GM19240 (cell line): ENCODE results near the gene BCL2L13.

Experiments
- DNase-seq: peaks from one replicate; pipeline ENCODE4 v3.0.0; 2011; ENCODE audit warnings: low spot score; ENCODE audit not compliant: insufficient read length

The BCL2L13 gene

DNA sequence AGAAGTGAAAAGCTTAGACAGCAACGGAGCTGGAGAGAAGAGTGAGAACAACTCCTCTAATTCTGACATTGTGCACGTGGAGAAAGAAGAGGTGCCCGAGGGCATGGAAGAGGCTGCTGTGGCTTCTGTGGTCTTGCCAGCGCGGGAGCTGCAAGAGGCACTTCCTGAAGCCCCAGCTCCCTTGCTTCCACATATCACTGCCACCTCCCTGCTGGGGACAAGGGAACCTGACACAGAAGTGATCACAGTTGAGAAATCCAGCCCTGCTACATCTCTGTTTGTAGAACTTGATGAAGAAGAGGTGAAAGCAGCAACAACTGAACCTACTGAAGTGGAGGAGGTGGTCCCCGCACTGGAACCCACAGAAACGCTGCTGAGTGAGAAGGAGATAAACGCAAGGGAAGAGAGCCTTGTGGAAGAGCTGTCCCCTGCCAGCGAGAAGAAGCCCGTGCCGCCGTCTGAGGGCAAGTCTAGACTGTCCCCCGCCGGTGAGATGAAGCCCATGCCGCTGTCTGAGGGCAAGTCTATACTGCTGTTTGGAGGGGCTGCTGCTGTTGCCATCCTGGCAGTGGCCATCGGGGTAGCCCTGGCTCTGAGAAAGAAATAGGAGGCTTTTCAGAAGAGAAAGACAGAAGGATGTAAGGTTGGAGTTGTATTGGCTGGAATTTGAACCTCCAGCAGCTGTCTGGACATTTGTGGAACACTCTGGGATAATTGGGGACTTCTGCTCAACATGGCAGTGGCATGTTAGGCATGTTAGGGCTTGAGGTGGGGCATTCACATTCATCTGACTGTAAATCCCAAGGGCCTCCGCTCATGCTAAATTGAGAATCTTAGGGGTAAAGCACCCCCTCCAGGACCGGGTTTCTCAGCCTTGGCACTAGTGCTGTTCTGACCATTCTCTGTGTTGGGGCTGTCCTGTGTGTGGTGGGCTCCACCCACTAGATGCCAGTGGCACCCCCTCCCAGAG is 88.7 kb downstream of the BCL2L13 start:
- no peak for DNase-seq

DNA sequence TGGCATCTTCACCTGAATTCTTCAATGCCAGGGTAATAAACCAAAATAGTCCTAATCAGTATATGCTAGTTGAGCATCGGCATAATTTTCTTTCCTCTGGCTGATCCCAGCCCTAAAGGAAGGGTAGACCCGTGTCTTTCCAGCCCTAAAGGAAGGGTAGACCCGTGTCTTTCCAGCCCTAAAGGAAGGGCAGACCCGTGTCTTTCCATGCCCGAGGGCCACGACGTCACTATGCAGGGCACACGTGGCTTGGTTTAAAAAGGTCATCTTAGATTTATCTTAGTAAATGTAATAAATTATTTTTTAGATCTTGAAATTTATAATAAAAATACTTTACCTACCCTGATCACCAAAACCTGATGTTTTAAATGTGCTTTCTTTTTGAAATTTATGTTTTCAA is 90.2 kb downstream of the BCL2L13 start:
- DNase-seq, result no peak

DNA sequence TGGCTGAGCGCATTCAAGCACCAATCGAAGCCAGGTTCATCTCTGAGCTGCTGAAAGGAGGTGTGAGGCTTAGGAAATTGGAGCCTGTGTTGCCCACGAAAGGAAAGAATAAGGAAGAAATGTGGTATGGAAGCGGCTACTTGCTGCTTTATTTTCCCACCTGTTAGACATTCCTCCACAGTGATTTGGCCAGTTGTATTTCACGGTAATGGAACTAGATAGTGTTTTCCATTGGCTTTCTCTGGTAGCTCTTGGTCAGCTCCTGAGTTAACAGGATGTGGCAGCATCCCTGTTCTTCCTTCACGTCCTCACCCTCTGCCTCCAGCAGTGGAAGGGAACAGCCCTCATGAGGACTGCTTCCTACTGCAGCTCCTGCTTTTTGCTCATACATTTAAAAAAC is 91.0 kb downstream of the BCL2L13 start:
- no peak for DNase-seq

DNA sequence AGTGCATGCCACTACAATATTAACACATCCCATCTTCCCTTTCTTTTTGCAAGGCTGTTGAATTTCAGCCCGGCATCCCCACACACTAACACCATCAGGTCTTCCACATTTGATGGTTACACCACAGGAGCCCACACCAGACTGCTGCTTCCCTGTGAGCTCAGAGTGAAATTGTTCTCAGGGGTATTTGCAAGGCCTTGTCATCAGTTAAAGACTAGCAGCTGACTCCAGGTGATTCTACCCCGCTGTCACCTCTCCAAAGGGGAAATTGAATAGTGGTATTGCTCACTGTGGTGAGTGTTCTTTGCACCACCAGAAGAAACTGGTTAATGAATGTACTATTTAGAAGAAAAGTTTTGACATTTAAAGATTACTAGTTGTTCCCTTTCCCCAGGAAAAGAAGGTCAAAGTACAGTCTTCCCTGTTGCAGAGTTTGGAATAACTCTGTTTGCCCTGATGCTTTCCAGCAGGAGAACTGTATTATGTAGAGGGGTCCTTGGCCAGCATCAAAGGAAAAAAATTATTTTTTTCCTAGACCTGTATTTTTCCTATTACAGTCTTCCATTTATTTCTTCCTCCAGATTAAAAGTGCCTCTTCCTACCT is 93.8 kb downstream of the BCL2L13 start:
- no peak for DNase-seq

DNA sequence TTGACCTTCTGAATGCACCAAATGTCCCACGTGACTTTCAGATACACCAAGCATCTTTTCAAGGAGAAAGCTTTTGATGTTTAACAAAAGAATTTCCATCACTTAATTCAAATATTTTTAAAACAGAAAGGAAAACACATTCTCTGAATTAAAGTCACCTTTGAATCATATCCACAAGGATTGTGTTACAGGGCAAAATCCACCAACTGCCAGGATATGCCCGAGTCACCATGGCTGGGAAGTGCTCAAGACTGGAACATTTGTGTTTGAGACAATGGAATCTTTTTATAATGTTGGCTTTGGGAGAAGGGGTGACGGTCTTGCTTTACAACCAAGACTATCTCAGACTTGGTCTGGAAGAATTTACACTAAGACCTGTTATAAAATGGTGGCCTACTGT is 94.9 kb downstream of the BCL2L13 start:
- DNase-seq, result no peak

DNA sequence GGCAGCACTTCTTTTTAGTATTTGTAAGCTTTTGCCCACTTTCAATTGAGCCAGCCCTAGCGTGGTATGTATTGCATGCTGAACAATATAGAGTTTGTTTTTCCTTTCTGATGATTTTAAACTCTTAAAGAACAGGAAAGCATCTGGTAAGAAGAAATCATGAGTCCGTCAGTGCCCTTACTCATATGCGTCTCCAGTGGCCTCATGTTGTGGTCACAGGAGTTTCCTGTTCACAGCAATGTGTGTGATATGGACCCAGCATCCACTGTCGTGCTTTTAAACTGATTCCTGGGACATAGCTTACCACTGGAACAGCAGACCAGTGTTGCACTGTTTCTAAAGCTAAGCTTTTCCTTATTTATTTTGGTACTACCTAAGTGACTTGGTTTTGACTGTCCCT is 95.6 kb downstream of the BCL2L13 start:
- DNase-seq, result no peak

DNA sequence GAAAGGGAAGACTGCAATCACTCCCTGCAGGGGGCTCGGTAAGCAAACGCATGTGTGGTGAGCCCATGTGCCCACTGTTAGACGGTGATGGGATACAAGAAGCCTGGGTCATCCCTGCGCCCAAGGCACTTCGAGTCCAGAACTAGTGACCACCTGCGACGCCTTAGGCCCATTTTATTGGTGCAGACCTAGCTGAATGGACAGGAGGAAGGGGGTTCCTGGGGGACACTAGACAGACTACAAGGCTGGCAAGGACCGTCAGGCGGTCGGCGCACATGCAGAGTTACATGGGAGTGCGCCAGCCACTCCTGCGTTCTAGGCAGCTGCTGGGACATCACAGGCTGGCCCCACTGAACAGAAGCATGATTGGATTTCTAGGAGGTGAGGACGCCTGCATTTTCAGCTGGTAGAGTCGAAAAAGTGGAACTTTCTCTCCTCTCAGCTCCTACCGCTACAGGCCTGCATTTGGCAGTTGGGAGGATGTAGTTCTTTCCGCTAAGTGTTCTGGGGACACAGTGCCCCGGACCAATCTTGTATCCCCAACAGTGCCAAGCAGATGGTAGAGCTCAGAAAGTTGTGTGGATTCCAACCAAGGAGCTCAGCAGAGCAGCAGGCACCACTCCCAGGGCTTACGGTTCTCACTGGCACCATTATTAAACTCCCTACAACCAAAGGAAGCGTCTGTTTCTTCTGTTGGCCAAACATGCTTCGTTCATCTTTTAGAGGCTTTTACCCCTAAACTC is 100.0 kb downstream of the BCL2L13 start:
- DNase-seq, result no peak

DNA sequence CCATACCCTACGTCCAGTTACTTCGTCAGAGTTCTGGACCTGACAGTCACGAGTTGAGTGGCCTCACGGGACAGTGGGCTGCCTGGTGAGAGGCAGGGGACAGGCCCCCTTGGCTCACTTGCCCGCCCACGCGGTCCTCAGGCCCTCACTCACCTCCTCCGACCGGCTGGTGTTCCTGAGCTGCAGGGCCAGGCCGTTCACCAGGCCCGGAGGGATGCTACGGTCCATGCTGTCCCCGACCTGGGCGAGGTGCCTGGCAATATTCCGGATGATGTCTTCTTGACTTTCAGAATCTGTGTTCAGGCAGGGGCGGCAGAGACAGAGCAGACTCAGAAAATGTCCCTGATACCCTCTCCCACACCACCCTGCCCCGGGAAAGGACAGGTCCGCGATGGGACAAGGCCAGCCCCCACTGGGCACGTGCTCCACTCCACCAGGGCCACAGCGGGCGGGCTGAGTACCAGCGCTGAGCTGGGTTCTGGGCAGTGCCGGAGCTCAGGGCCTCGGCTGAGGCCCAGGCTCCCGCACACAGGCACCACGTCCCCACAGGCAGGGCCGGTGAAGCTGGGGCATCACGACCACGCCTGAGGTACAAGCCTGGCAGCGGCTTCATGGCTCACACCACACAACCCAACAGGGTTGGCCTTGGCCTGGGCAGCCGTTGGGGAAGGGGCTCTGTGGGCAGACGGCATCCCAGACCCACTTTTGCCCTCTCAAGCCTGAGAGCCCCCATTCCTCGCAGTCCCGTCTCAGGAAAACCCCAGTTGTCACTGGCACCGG is 100.8 kb downstream of the BCL2L13 start:
- DNase-seq, result no peak

DNA sequence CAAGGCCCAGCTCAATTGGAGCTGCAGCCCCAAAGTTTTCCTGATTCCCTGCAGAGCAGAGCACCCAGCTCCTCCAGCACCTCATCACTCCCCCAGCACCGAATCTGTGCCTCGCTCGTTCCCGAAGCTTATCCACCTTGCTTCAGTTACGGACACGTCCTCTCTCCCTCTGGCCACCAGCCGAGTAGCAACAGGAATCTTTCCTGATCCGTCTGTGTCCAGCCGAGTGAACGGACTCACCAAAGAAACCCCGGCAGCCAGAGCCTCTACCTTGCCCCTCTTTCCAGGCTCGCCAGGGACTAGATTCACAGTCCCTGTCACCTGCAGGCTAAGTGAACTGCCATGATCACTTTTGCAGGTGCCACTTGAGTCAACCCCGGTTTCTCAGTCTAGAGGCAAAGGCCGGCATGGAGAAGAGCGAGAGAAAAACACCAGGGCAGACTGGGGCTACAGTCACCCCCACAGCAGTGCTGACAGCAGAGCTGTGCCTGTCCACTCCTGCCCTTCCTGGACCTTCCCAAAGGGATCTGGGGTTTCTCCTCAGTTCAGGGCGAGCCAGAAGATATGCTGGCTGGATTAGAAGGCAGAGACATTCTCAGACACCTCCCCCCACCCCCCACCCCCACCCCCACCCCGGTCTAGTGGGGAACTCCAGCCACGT is 103.4 kb downstream of the BCL2L13 start:
- no peak for DNase-seq

DNA sequence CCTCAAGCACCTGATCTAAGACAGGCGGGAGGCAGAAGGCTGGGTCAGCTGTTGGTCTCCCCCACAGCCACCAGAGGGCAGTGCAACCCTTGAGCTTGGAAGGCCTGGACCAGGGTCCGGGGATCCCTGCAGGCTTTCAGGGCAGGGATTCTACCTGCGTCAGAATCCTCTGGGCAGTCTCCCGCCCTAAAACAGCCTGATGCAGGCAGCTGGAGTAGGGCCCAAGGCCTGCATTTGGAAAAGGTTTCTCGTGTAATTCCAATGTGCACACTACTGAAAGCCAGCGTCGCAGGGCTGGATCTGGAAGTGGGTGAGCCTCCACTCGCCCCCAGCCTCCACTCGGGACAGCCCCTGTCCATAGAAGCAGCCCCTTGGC is 104.0 kb downstream of the BCL2L13 start:
- peak; percentile 93 for DNase-seq

DNA sequence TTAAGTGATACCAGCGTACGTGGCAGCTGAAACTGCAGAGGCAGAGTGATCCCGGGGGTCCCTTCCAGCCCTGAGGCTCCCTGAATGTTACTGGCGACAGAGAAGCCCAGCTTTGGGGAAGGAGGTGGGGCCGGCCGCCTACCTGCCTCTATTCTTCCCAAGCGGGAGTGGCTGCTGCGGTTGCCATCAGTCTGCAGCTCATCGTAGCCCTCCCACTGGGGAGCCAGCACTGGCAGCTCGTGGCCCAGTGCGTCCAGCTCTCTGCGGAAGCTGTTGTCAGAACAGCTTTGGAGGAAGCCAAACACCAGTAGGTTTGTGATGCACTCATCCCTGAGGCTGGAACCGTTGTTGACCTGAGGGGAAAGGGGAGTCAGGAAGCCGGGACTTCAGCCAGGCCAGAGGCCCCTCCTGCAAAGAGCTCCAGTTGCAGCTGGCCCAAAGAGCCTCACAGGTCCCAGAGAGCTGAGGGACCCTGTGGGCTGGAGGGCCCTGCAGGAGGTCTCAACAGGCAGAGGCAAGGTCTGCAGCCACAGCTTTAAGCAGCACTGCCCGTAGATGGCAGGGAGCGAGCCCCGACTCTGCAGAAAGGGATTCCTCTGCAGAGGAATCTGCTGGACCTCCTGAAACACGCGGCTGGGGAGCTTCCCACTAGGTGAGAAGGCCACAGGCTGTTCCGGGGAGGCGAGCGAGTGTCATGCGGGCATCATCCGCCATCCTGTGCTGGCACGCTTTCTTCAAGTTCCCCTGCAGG is 105.3 kb downstream of the BCL2L13 start:
- no peak for DNase-seq

DNA sequence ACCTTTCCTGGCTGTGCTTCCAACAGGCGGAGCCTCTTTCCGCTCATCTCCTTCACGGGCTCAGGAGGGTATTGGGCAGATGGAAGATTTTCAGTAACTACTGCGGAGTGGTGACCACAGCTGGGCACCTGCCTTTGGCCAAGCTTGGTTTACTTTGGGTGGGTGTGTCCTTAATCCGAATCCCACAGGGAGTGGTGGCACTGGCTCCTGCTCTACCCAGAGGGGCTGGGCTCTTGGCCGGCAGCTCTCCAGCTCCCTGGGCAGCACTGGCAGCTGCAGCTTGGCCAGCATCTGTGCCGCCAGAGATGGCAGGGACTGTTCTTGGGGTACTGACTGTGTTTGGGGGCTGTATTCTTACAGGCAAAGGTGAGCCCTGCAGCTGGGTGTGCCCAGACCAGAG is 105.9 kb downstream of the BCL2L13 start:
- no peak for DNase-seq

DNA sequence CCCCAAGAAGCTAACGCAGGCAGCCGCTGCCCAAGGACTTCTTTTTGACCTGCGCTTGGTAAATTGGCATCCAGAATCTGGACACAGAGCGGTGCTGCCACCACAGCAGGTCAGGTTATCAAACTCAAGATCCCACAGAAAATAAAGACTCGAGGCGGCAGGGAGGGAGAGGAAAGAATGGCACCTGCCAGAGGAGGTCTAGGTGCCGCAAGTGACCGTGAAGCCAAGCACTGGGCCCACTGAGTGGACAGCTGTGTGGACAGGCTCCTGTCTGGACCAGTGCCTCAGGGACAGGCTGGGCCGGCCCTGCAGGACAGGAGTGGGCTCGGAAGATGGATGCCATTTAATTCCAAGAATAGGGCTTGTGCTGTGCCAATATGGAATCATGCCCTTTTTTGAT is 108.4 kb downstream of the BCL2L13 start:
- no peak for DNase-seq

DNA sequence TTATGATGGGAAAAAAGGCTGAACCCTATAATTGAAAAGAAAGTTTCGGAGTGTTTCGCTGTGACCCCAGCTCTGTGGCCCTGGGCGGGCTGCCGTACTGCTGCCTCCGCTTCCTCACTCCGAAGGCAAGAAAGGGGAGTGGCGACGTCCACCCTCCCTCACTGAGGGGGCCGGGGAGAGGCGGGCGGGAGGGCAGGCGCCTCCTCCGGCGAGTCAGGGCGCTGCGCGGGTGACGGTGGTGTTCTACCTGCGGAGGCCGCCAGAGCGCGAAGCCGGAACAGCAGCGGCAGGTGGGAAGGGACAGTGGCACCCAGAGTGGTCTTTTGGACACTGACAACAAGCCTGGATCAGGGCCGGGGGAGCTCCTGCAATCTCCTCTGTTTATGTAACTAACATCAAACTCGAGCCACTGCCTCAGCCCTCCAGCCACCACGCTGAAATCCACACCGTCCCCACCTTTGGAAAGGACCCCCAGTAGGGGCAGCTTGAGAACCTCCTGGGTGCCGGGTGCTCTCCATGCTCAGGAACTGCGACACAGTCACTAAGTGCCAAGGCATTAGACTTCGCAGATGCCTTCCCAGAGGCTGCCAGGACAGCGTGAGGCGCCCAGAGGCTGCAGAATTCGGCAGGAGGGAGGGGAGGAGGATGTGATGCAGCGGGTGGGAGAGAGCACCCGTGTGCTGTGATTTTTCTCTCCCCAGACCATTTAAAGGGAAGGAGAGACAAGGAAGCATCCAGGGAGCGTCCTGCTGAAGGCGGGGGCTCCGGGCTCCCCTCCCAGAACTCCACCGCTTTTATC is 110.2 kb downstream of the BCL2L13 start:
- no peak for DNase-seq

DNA sequence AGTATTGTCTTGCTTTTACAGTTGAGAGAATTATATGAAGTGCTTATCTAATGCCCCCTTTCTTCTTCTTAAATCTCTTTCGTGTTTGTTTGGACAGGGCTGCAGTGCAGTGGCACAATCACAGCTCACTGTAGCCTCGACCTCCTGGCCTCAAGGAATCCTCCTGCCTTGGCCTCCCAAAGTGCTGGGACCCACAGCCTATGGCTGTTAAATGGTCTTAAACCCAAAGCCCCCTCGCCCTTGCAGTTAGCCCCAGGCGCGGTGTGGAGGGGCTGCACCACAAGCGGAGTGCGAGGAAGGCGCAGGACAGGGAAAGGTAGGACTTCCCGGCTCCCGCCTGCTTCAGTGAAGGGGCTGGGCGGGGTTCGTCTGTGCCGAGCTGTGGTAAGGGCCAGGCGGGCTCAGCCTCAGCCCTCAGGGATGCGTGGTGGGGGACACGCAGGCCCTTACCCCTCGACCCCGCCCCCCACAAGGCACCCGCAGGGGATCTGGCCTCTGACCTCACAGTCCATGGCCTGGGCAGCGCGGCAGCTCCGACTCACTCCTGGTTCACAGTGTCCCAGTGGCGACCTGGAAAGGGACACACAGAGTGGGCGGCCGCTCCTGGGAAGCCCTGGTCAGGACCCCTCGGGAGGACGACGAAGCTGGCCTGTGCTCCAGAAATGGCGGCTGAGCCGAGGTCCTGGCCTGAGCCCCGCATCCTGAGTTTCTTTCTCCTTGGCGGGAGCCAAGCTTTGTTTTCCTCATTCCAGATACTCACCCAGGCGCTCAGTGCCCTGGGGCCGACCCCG is 111.2 kb downstream of the BCL2L13 start:
- no peak for DNase-seq

DNA sequence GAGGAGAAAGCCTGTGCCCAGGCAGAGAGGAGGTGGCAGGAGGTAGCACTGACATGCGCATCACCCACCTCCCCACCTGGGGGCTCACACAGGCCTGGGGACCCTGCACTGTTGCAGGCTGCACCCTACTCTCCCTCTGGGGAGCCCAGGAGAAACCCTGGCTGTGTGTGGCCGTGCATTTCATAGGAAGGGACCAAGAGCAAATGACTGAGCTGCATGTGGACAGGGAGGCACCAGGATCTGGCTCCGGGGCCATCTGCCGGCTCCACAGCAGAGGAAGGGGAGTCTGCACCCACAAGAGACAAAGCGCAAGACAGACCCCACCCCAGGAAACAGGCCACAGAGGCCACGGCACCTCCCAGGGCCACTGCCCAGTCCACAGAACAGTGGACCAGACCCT is 113.0 kb downstream of the BCL2L13 start:
- no peak for DNase-seq

DNA sequence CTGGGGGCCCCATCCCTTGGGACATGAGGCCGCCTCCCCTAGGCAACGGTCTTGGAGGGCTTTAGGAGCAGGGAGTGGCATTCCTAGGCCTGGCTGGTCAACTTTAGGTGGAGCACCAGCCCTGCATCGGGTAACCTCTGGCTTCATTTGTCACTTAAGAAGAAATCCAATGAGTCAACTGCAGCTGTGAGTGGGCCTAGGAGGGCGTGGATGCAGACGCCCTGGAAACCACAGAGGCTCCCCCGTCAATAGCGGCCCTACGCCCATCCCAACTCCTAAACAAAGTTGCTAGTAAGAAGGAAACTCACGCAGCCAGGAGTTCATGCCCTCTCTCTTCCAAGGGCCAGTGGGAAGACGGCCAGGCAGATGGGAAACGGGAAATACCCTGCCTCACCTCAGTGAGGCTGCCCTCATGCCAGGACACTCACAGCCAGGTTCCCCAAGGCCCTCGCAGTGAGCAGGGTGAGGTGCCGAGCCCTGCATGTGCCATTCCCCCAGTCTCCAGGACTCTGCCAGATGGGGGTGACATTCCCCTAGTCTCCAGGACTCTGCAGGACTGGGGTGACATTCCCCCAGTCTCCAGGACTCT is 114.9 kb downstream of the BCL2L13 start:
- DNase-seq, result no peak

DNA sequence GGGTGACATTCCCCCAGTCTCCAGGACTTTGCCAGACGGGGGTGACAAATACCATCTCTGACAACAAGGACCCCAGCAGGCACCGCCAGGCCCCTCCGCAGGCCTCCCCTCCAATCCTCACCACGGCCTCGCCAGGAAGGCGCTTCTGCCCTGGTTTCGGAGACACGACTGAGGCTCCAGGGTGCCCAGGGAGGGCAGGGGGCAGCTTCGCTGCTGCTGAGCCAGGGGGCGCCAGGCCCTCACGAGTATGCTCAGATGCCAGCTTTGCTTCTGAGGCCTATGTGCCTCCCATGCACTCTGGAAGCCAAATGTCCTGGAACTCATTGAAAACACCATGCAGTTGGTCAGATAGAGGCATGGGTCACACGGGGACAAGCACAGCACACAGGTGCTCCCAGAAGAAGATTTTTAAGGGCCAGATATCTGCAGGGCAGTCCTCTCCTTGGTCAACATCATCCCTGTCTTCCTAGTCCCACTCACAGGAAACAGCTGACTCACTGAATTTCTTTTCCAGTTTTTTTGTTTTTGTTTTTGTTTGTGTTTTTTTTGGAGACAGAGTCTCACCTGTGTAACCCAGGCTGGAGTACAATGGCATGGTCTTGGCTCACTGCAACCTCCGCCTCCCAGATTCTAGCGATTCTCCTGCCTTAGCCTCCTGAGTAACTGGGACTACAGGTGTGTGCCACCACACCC is 115.8 kb downstream of the BCL2L13 start:
- no peak for DNase-seq
